Right ventricle myocardium superior (tissue), 1 donor: Measurements from ENCODE around the gene CMTM1. TPM values are rescaled to one million over a fixed set of nuclear protein-coding genes. Genes with fewer than 3 reads are reported as not detected.
"Not testable (repeated sequence)": the region's sequence is repeated elsewhere in the genome, so short reads cannot be mapped to it uniquely, and the experiment has no call there.

Experiments used
- ATAC-seq: fragments of 200-7000 bp; cut with Tn5 transposase; one replicate; pipeline ENCODE4 v1.9.1; 2020; ENCODE audit warnings: mild to moderate bottlenecking; ENCODE audit not compliant: poor library complexity
- DNase-seq: peaks from one replicate; pipeline ENCODE4 v3.0.0-alpha.2; 2020
- intact Hi-C: fragments of 100-400 bp; cut with DNase I; formaldehyde crosslinking; loops from one replicate; pipeline ENCODE4 v1.11.2; 2022
- total RNA-seq: library from RNA; stranded (reverse); fragmentation: NEBNext Ultra II Directional; extraction: Animal tissue kit (Norgen Biotek cat#: 25700); gene quantifications from one replicate; pipeline ENCODE4 v1.2.1, GENCODE V29; 2021
- donor health status: DM: no; HTN: yes; CAD: no; lungs with severe emphysema.

Gene CMTM1
- total RNA-seq, 1 donor from 2014 or later = 1.3 TPM

GRCh38 chr16:66580605-66581209 is 14.5 kb downstream of the CMTM1 start:
- DNase-seq (no peak), ATAC-seq (no peak)
- intact Hi-C loops = no loop called here

GRCh38 chr16:66581246-66581952 is 15.2 kb downstream of the CMTM1 start:
- intact Hi-C loops = no loop called here
- ATAC-seq = no peak
- no peak for DNase-seq

DNA sequence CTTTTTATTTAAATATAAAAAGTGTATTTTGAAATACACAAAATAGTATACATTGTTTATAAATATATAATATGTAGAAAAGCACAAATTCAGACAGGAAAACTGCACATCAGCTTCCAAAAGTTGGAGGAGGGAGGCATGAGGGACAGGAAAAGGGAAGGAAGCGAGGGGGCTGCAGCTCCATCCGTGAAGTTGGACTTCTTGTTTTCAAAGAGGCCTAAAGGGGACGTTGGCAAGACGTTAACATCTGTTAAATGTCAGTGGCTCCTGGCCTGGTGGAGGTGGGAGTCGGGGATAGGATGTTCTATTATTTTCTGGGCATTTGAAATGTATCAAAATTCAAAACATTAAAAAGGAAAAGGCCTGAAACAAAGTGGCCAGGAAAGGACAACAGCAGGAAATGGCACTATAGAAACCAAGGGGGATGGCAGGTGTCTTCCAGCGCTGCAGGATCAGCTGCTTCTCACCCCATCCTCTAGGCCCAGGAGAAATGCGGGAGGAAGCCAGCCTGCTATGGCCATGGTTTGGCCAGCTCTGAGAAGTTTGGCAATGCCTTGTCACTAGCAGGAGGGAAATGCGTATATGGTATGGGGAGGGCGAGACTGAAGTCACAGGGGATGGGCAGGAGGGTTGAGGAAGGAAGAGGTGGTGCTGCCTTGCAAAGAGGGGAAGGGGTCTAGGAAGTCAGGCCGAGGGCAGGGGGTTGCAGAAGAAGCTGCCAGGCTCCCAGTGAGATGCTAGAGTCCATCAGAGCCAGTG is 19.4 kb downstream of the CMTM1 start:
- intact Hi-C loops = no loop called here
- peak; percentile 62 for ATAC-seq
- no peak for DNase-seq

DNA sequence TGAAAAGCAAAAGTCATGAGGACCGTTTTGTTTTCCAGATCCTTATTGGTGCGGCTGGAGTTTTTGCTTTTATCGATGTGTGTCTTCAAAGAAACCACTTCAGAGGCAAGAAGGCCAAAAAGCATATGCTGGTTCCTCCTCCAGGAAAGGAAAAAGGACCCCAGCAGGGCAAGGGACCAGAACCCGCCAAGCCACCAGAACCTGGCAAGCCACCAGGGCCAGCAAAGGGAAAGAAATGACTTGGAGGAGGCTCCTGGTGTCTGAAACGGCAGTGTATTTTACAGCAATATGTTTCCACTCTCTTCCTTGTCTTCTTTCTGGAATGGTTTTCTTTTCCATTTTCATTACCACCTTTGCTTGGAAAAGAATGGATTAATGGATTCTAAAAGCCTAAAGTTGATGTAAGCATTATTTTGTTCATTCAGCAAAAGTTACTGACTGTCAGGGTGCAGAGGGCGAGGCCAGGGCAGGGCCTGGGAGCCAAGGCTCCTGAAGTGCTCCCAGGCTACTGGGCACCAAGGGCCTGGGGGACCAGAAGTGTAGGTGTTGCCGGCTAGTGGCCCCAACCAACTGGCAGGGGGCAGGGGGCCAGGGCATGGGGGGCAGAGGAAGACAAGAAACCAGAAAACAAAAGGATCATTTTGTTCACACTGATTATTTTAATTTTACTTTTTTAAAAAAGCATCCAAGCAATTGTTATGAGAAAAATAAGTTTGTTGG is 21.8 kb downstream of the CMTM1 start:
- DNase-seq (no peak), ATAC-seq (no peak)
- intact Hi-C loops = no loop called here

- intact Hi-C loops = no loop called here
- DNase-seq (peak; percentile 64), ATAC-seq (peak; percentile 73)
These were observed 22.9 kb downstream of the CMTM1 start for GRCh38 chr16:66588981-66589713.

- intact Hi-C loops = no loop called here
- no peak for DNase-seq
These were observed 24.1 kb downstream of the CMTM1 start for GRCh38 chr16:66590322-66590721.

DNA sequence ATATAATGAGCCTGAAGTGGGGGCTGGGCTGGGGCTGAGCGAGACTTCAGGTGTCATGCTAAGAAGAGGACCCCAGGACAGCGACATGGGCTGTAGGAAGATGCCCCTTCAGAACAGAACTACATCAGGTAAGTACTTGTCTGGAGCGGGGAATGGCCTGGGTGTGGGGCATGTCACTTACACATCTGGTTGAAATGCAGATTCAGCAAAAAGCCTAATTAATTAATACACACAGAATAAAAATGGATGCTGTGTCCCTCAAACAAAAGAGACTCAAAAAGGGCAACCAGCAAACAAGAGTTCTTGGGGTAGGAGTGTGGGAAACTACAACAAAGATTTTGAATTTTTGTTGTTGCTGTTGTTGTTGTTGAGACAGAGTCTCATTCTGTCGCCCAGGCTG is 24.8 kb downstream of the CMTM1 start:
- intact Hi-C loops = no loop called here
- DNase-seq (no peak), ATAC-seq (no peak)

More at GRCh38 chr16:66590322-66590721, 24.1 kb downstream of the CMTM1 start:
- no peak for ATAC-seq

- DNase-seq = no peak
- no peak for ATAC-seq
- intact Hi-C loops = no loop called here
These were observed 26.0 kb downstream of the CMTM1 start for GRCh38 chr16:66592241-66592640.

DNA sequence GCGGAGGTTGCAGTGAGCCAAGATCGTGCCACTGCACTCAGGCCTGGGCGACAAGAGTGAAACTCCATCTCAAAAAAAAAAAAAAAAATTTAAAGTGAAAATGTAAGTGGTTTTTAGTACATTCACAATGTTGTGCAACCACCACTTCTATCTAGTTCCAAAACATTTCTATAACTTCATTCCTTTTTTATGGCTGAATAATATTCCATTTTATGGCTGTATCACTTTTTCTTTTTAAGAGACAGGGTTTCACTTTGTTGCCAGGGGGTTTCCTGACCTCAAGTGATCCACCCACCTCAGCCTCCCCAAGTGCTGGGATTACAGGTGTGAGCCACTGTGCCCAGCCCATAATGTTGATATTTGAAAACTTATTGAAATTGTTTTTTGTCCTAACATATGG is 26.6 kb downstream of the CMTM1 start:
- DNase-seq = no peak
- intact Hi-C loops = no loop called here
- no peak for ATAC-seq

- DNase-seq (no peak), ATAC-seq (no peak)
- intact Hi-C loops = no loop called here
These were observed 28.5 kb downstream of the CMTM1 start for GRCh38 chr16:66594739-66595138.

GRCh38 chr16:66596559-66596958 is 30.3 kb downstream of the CMTM1 start:
- ATAC-seq, intact Hi-C loops, DNase-seq: not testable (repeated sequence)

DNA sequence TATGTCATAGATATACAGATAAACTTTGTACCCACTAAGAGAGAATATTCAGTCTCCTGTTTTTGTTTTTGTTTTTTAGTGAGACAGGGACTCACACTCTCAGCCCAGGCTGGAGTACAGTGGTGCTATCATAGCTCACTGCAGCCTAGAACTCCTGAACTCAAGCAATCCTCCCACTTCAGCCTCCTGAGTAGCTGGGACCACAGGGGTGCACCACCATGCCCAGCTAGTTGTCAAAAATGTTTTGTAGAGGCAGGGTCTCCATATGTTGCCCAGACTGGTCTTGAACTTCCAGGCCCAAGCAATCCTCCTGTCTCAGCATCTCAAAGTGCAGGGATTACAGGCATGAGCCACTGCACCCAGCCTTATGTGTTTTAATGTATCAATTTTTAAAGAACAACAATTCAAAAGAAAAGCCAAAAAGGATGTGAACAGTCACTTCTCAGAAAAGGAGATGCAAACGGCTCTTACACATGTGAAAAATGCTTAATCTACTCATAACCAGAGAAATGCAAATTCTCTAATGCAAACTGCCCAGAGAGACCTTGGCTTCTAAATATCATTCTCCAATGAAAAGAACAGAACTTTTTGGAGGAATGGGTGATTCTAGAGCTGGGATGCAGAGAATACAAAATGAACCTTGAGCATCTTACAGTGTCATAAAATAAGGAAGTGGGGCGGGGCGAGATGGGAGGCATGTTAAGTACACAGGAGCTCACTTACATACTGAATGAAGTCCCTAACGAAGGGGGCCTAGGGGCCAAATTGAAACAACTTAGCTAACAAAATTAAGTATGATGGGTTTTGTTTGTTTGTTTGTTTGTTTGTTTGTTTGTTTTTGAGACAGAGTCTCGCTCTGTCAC is 31.0 kb downstream of the CMTM1 start:
- no peak for ATAC-seq

DNA sequence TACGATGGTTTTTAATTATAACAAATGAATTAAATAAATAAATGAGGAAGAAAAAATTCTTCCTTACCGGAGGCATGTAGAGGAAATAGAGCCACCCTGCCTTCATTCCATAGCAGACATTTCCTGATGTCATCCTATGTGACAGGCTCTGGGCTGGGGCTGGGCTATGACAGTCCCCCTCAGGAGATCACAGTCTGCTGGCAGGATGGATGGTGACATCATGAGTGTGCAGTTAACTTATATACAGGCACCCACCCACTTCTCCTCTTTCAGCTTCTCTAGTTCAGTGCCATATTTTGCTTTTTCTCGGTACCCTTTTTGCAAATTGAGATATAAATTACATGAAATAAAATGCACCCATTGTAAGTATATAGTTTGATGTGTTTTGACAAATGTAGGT is 31.9 kb downstream of the CMTM1 start:
- no peak for ATAC-seq
- no peak for DNase-seq
- intact Hi-C loops = no loop called here

More for the DNA sequence above, 31.0 kb downstream of the CMTM1 start:
- no peak for DNase-seq
- intact Hi-C loops = no loop called here

- intact Hi-C loops = loop anchor here (5.0 kb wide), 1 partner anchor 192 kb away; no protein-coding TSS in a partner anchor
- DNase-seq = no peak
- no peak for ATAC-seq
These were observed 33.5 kb downstream of the CMTM1 start for GRCh38 chr16:66599726-66600125.

DNA sequence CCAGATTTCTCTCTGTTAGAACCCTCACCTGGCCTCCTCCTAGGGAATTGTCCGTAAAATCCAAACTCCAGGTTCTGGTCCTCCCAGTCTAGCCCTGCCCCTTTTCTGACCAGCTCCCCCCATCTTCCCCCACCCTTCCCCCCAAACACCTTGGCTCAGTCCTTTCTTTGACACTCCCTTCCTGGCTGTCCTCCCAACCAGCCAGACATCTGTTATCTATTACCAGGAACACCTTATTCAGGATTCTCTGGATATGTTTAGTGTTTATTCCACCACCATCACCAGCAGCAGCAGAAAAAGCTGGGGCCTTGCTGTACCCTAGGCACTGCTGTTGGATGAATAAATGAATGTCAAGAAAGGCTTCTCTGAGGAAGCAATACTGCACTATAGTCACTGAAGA is 34.2 kb downstream of the CMTM1 start:
- no peak for ATAC-seq
- intact Hi-C loops = loop anchor here (5.0 kb wide), 1 partner anchor 193 kb away; no protein-coding TSS in a partner anchor
- no peak for DNase-seq

DNA sequence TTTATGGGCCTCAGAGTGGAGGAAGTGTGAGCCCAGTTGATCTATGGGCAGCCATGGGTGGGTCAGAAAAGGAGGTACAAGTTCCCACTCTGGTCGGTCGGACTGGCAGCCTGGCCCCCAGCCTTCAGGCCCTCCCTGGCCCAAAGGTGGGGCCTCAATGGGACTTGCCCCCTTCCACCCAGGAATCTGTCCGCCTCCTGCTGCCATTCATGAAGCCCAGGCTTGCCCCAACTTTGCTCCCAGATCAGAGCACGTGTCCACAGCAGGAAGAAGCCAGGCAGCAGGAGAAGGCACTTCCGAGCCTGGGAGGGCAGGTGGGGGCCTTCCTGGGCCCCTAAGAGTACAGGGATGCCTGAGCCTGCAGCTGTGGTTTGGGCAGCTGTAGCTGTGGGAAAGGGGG is 35.2 kb downstream of the CMTM1 start:
- ATAC-seq (no peak), DNase-seq (no peak)
- intact Hi-C loops = loop anchor here (5.0 kb wide), 1 partner anchor 194 kb away; no protein-coding TSS in a partner anchor
